HepG2 (cell line): ENCODE measurements around the gene ANKS1B. TPM values are rescaled to one million over a fixed set of nuclear protein-coding genes. Genes with fewer than 3 reads are reported as not detected.

ENCODE experiments used
- ATAC-seq: fragments of 200-7000 bp; cut with Tn5 transposase; 3 replicates; pipeline ENCODE4 v1.9.1; 2020; ENCODE audit warnings: mild to moderate bottlenecking, moderate library complexity
- BruUV-seq: library from RNA; stranded (reverse); fragments of 400-500 nt; replicated peaks from 2 replicates; lab custom pipeline; 2021; lab: Mats Ljungman, UMichigan
- CTCF ChIA-PET: fragments of 300-600 bp; formaldehyde crosslinking; extraction: SDS; loops from one replicate; lab custom pipeline; 2021; ENCODE audit warnings: low total read pairs, inconsistent platforms, low intra/inter-chr PET ratio; lab: Yijun Ruan, JAX
- POLR2A ChIA-PET: fragments of 350-600 bp; sonication (Branson Sonifier 250); formaldehyde crosslinking; loops from one replicate; lab custom pipeline; 2020; ENCODE audit warnings: antibody characterized with exemption, inconsistent platforms; lab: Yijun Ruan, JAX
- DNase-seq: peaks from one replicate; pipeline ENCODE4 v3.0.0-alpha.2; 2015; ENCODE audit warnings: low spot score
- FAIRE-seq: peaks from 3 replicates; lab custom pipeline; 2011; peaks lifted over from hg19 to GRCh38; lab: Jason Lieb, UNC
- H2AFZ ChIP-seq: one replicate; pipeline ENCODE4 v1.6.1; 2011; ENCODE audit warnings: low read length, inconsistent platforms
- H3K27ac ChIP-seq: fragments of 300-600 bp; 3 replicates; pipeline ENCODE4 v1.8.0; 2011; ENCODE audit warnings: mixed run types, mild to moderate bottlenecking, mixed read lengths, low read length, inconsistent platforms; ENCODE audit not compliant: insufficient read depth; ENCODE audit errors: extremely low read length
- H3K27me3 ChIP-seq, 2 experiments: fragments of 200-600 bp in 1 of 2; 2 replicates in 1 of 2; 3 replicates in 1 of 2; pipeline versions ENCODE4 v1.6.0 to v1.8.0; 2011; ENCODE audit warnings: low read length in 2 of 2, mild to moderate bottlenecking in 2 of 2, moderate library complexity in 2 of 2, inconsistent platforms in 1 of 2; ENCODE audit not compliant: insufficient read depth in 2 of 2, control insufficient read depth in 1 of 2
- H3K36me3 ChIP-seq, 2 experiments: fragments of 200-600 bp in 1 of 2; replicated peaks in 1 of 2; 2 replicates in 1 of 2; 3 replicates in 1 of 2; pipeline versions ENCODE4 v1.5.1 to v1.8.0; 2011; ENCODE audit warnings: low read length in 2 of 2, inconsistent platforms in 1 of 2; ENCODE audit not compliant: insufficient read depth in 2 of 2, control insufficient read depth in 1 of 2
- H3K4me1 ChIP-seq: 2 replicates; pipeline ENCODE4 v1.5.1; 2012; ENCODE audit warnings: low read length, inconsistent platforms; ENCODE audit not compliant: insufficient read depth
- H3K4me2 ChIP-seq: 2 replicates; pipeline ENCODE4 v1.6.0; 2011; ENCODE audit warnings: low read depth, low read length, inconsistent platforms
- H3K4me3 ChIP-seq, 3 experiments: fragments of 200-600 bp in 1 of 3; sonication (generic), shearing (Covaris generic) in 1 of 3; replicated peaks in 1 of 3; 2 replicates each; pipeline ENCODE4 v1.5.1; 2011 to 2016; ENCODE audit warnings: low read length in 3 of 3, inconsistent platforms in 2 of 3, low read depth in 2 of 3, mild to moderate bottlenecking in 2 of 3, control low read depth in 1 of 3, mixed read lengths in 1 of 3; ENCODE audit not compliant: insufficient read depth in 1 of 3
- H3K79me2 ChIP-seq: one replicate; pipeline ENCODE4 v1.6.1; 2011; ENCODE audit warnings: low read length, inconsistent platforms; ENCODE audit not compliant: insufficient read depth
- H3K9ac ChIP-seq: 2 replicates; pipeline ENCODE4 v1.6.0; 2011; ENCODE audit warnings: mild to moderate bottlenecking, low read depth, low read length, inconsistent platforms; ENCODE audit not compliant: insufficient read depth
- H3K9me3 ChIP-seq: 2 replicates; pipeline ENCODE4 v1.5.1; 2012; ENCODE audit warnings: mild to moderate bottlenecking, low read length
- H4K20me1 ChIP-seq: 2 replicates; pipeline ENCODE4 v1.6.0; 2011; ENCODE audit warnings: inconsistent platforms, mild to moderate bottlenecking, low read length, moderate library complexity; ENCODE audit not compliant: insufficient read depth
- ATF3 ChIP-seq: sonication (generic); formaldehyde crosslinking; IDR thresholded peaks from 2 replicates; pipeline ENCODE4 v1.4.0; 2020; ENCODE audit warnings: missing genetic modification reagents
- CEBPB ChIP-seq: IDR thresholded peaks from 2 replicates; pipeline ENCODE4 v1.6.1; 2011; ENCODE audit warnings: low read depth, low read length, improper control_type of control experiment, borderline replicate concordance
- EP300 ChIP-seq, 3 experiments: sonication (generic) in 1 of 3; formaldehyde crosslinking in 1 of 3; IDR thresholded peaks; 2 replicates each; pipeline versions ENCODE4 v1.5.1 to v1.6.1; 2011 to 2020; ENCODE audit warnings: low read depth in 2 of 3, low read length in 2 of 3, borderline replicate concordance in 1 of 3, improper control_type of control experiment in 1 of 3, mild to moderate bottlenecking in 1 of 3, missing genetic modification reagents in 1 of 3, moderate library complexity in 1 of 3
- MAFG ChIP-seq: sonication (generic); formaldehyde crosslinking; IDR thresholded peaks from 2 replicates; pipeline ENCODE4 v1.5.1; 2020; ENCODE audit warnings: mild to moderate bottlenecking, missing genetic modification reagents
- XRCC5 ChIP-seq: fragments of 200-400 bp; formaldehyde crosslinking; optimal IDR thresholded peaks from 2 replicates; pipeline ENCODE3; 2017; ENCODE audit warnings: mild to moderate bottlenecking, low read length
- ZBTB7A ChIP-seq: sonication (generic); formaldehyde crosslinking; IDR thresholded peaks from 2 replicates; pipeline ENCODE4 v1.8.0; 2022; ENCODE audit warnings: mild to moderate bottlenecking, missing genetic modification reagents
- ZNF350 ChIP-seq: sonication (generic); formaldehyde crosslinking; IDR thresholded peaks from 2 replicates; pipeline ENCODE4 v1.4.0; 2020; ENCODE audit warnings: mild to moderate bottlenecking, low read depth, missing genetic modification reagents, borderline replicate concordance
- ZNF607 ChIP-seq: sonication (generic); formaldehyde crosslinking; IDR thresholded peaks from 2 replicates; pipeline ENCODE4 v1.5.1; 2020; ENCODE audit warnings: missing genetic modification reagents, mild to moderate bottlenecking, borderline replicate concordance
- ZNF644 ChIP-seq: IDR thresholded peaks from 2 replicates; pipeline ENCODE4 v1.6.1; 2016; ENCODE audit warnings: low read depth
- ZNF816 ChIP-seq: sonication (generic); formaldehyde crosslinking; IDR thresholded peaks from 2 replicates; pipeline ENCODE4 v1.8.0; 2022; ENCODE audit warnings: missing genetic modification reagents, mild to moderate bottlenecking, borderline replicate concordance
- ZSCAN12 ChIP-seq: sonication (generic); formaldehyde crosslinking; IDR thresholded peaks from 2 replicates; pipeline ENCODE4 v1.9.0; 2021; ENCODE audit warnings: mild to moderate bottlenecking, missing genetic modification reagents
- WGBS: methylation state at CpG from one replicate; pipeline ENCODE4 v1.1.6; 2017; ENCODE audit warnings: low lambda C conversion rate; 5-methylcytosine and 5-hydroxymethylcytosine counted together
- in situ Hi-C: cut with HindIII; loops from 2 replicates; pipeline ENCODE4 v1.10.0; 2017; ENCODE audit warnings: low pct_unique_long_range_greater_than_20kb; ENCODE audit not compliant: extremely low pct_ligation_motif_present
- intact Hi-C: fragments of 100-400 bp; cut with micrococcal nuclease; formaldehyde crosslinking; loops from one replicate; pipeline ENCODE4 v1.10.0; 2022; ENCODE audit not compliant: unreplicated experiment
- polyA plus RNA-seq, 8 experiments: library from polyadenylated mRNA; depleted of rRNA in 3 of 8; stranded (reverse) in 7 of 8; unstranded in 1 of 8; fragments of >200 nt; fragmentation: Illumina TruSeq in 4 of 8; extraction: Trizol in 4 of 8; gene quantifications; 2 replicates each; pipeline versions ENCODE4 v1.2.1 to v1.2.3, GENCODE V29; 2011 to 2016; ENCODE audit warnings: low read depth in 4 of 8, missing spikeins in 1 of 8, mixed read lengths in 1 of 8; ENCODE audit not compliant: insufficient read depth in 1 of 8
- total RNA-seq, 5 experiments: library from RNA; depleted of rRNA; stranded (reverse); fragments of >200 nt; fragmentation: Illumina TruSeq; extraction: Trizol; gene quantifications; 2 replicates each; pipeline ENCODE4 v1.2.3, GENCODE V29; 2016; ENCODE audit warnings: low read depth in 1 of 5
- TF ChIP-seq, protein P1 (sequence below): sonication (generic); formaldehyde crosslinking; IDR thresholded peaks from 2 replicates; pipeline ENCODE4 v1.4.0; 2020; ENCODE audit warnings: missing genetic modification reagents, borderline replicate concordance
- TF ChIP-seq, protein P2 (sequence below): sonication (generic); formaldehyde crosslinking; IDR thresholded peaks from 2 replicates; pipeline ENCODE4 v1.8.1; 2022; ENCODE audit warnings: mild to moderate bottlenecking, missing genetic modification reagents

The ANKS1B gene
- total and polyA plus RNA-seq, 2 of the 13 experiments (the other 11 are each of a cell fraction or from before 2014, with no cell fraction given) = 0.15 TPM; not detected in 1

DNA sequence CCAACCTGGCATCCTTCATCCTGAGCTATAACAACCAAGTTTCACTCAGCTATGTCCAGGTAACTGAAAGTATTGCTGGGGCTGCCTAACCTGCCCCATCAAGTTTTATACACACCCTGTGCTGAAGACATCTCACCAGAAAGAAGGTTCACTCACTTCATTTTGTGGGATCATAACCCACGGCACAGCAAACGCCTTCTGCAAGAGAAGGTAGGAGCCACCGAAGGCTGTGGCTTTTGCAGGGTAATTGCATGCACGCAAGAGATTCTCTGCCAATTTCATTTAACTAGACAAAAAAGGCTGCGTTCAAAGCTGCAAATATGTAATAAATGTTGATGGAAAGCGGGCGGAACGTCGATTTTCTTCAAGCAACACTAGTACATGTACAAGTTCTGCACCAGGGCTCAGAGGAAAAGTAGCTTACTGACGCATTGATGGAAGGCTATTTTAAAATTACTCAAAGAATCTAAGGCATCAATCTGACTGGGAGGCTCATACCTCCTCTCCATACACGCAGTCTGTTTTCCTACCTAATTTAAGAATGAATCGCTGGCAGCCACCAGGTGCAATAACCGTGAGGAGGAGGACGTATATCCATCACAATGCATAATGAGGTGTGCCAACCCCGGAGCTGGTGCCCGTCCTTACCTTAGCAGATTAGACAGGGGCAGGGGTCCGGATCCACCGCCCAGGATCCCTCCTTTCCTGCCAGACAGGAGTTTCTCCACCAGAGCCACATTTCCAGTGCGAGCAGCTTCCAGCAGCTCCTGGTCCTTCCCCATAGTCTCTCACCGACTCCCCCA lies 1.1 kb downstream of the ANKS1B start (continued):
- no peak for TF ChIP-seq CEBPB
- TF ChIP-seq ZNF607 (CRISPR knock-in tag) = no peak
- TF ChIP-seq MAFG (CRISPR knock-in tag) = no peak
- TF ChIP-seq ZNF350 (CRISPR knock-in tag) = no peak

GRCh38 chr12:99981639-99982190 lies 3.0 kb downstream of the ANKS1B start:
- no peaks in the 10 kb centered on the region for H3K36me3 ChIP-seq
- CTCF ChIA-PET = no interaction called here
- in situ Hi-C loops = no loop called here
- H3K4me2 ChIP-seq = no peak overlapping the region
- POLR2A ChIA-PET = no interaction called here
- no peak for ATAC-seq
- H2AFZ ChIP-seq = no peak overlapping the region
- DNase-seq = no peak
- 4% methylated on average over 4 of the region's 4 CpGs for WGBS
- H3K27ac ChIP-seq = no peak overlapping the region
- BruUV-seq = no TSS peak
- H3K4me3 ChIP-seq = no peak overlapping the region
- H3K27me3 ChIP-seq = peaks cover 3 to 22% of the 10 kb centered on the region in 2 experiments; a peak in 3 of 5 replicates
- no peaks in the 10 kb centered on the region for H4K20me1 ChIP-seq
- no peak overlapping the region for H3K9ac ChIP-seq
- FAIRE-seq = no peak
- H3K9me3 ChIP-seq = no peaks in the 10 kb centered on the region
- peaks cover 6% of the 10 kb centered on the region; the same call in 1 of the 2 replicates for H3K4me1 ChIP-seq
- no peaks in the 10 kb centered on the region for H3K79me2 ChIP-seq
- intact Hi-C loops = no loop called here
- TF ChIP-seq XRCC5 = no peak
- TF ChIP-seq ZSCAN12 (CRISPR knock-in tag) = no peak
- TF ChIP-seq, protein P1, sequence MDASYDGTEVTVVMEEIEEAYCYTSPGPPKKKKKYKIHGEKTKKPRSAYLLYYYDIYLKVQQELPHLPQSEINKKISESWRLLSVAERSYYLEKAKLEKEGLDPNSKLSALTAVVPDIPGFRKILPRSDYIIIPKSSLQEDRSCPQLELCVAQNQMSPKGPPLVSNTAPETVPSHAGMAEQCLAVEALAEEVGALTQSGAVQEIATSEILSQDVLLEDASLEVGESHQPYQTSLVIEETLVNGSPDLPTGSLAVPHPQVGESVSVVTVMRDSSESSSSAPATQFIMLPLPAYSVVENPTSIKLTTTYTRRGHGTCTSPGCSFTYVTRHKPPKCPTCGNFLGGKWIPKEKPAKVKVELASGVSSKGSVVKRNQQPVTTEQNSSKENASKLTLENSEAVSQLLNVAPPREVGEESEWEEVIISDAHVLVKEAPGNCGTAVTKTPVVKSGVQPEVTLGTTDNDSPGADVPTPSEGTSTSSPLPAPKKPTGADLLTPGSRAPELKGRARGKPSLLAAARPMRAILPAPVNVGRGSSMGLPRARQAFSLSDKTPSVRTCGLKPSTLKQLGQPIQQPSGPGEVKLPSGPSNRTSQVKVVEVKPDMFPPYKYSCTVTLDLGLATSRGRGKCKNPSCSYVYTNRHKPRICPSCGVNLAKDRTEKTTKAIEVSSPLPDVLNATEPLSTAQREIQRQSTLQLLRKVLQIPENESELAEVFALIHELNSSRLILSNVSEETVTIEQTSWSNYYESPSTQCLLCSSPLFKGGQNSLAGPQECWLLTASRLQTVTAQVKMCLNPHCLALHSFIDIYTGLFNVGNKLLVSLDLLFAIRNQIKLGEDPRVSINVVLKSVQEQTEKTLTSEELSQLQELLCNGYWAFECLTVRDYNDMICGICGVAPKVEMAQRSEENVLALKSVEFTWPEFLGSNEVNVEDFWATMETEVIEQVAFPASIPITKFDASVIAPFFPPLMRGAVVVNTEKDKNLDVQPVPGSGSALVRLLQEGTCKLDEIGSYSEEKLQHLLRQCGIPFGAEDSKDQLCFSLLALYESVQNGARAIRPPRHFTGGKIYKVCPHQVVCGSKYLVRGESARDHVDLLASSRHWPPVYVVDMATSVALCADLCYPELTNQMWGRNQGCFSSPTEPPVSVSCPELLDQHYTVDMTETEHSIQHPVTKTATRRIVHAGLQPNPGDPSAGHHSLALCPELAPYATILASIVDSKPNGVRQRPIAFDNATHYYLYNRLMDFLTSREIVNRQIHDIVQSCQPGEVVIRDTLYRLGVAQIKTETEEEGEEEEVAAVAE = no peak
- TF ChIP-seq EP300 (IDR thresholded peaks at IDR 0.05; ENCODE audit: low read depth in 2 of 2, low read length in 2 of 2) = no peak
- no peak for TF ChIP-seq EP300 (CRISPR knock-in tag; IDR thresholded peaks at IDR 0.05; ENCODE audit: borderline replicate concordance)
- TF ChIP-seq ZNF816 (CRISPR knock-in tag) = no peak
- TF ChIP-seq, protein P2, sequence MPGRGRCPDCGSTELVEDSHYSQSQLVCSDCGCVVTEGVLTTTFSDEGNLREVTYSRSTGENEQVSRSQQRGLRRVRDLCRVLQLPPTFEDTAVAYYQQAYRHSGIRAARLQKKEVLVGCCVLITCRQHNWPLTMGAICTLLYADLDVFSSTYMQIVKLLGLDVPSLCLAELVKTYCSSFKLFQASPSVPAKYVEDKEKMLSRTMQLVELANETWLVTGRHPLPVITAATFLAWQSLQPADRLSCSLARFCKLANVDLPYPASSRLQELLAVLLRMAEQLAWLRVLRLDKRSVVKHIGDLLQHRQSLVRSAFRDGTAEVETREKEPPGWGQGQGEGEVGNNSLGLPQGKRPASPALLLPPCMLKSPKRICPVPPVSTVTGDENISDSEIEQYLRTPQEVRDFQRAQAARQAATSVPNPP (CRISPR knock-in tag) = no peak
- no peak for TF ChIP-seq ZBTB7A (CRISPR knock-in tag)
- no peak for TF ChIP-seq ZNF644 (CRISPR knock-in tag)
- TF ChIP-seq ATF3 (CRISPR knock-in tag) = no peak
